Spinal cord (tissue), 10 donors: ENCODE data around the gene KRT76. TPM values are rescaled to one million over a fixed set of nuclear protein-coding genes. Genes with fewer than 3 reads are reported as not detected.

Experiments used
- DNase-seq, 6 donors: peaks; one replicate each; pipeline versions ENCODE4 v3.0.0 to v3.0.0-alpha.2; 2013 to 2015; ENCODE audit warnings: low spot score in 6 of 6, low read depth in 4 of 6
- H3K27ac ChIP-seq: one replicate; pipeline ENCODE4 v1.5.1; 2013; ENCODE audit warnings: low read depth, low read length, control low read depth
- H3K27me3 ChIP-seq: one replicate; pipeline ENCODE4 v1.6.1; 2013; ENCODE audit warnings: low read length; ENCODE audit not compliant: control insufficient read depth, insufficient read depth
- H3K36me3 ChIP-seq: one replicate; pipeline ENCODE4 v1.6.1; 2013; ENCODE audit warnings: low read length; ENCODE audit not compliant: control insufficient read depth, insufficient read depth
- H3K4me1 ChIP-seq: one replicate; pipeline ENCODE4 v1.6.1; 2013; ENCODE audit warnings: low read length; ENCODE audit not compliant: control insufficient read depth, insufficient read depth
- H3K4me3 ChIP-seq: one replicate; pipeline ENCODE4 v1.5.1; 2013; ENCODE audit warnings: low read depth, low read length, control low read depth
- H3K9me3 ChIP-seq: one replicate; pipeline ENCODE4 v1.6.1; 2013; ENCODE audit warnings: low read length; ENCODE audit not compliant: control insufficient read depth, insufficient read depth
- WGBS: methylation state at CpG from one replicate; pipeline ENCODE4 v1.1.5; 2013; ENCODE audit warnings: missing lambda C conversion rate; ENCODE audit not compliant: insufficient coverage; 5-methylcytosine and 5-hydroxymethylcytosine counted together
- polyA plus RNA-seq, 2 donors: library from polyadenylated mRNA; unstranded; fragments of 120-200 nt; gene quantifications; one replicate each; pipeline ENCODE4 v1.2.1, GENCODE V29; 2013; ENCODE audit not compliant: insufficient read length in 2 of 2
- total RNA-seq, 2 donors: library from RNA; depleted of rRNA in 1 of 2; stranded (reverse); fragments of 120-200 nt in 1 of 2; fragments of >200 nt in 1 of 2; gene quantifications; one replicate each; pipeline versions ENCODE4 v1.2.3 to v1.2.4, GENCODE V29; 2013 to 2014
- donor health status: healthy.

KRT76 gene
- total and polyA plus RNA-seq, 4 donors: not detected

GRCh38 chr12:52772188-52772587, 5.0 kb downstream of the KRT76 start:
- no peak overlapping the region for H3K4me3 ChIP-seq
- peaks cover 2% of the 10 kb centered on the region for H3K27me3 ChIP-seq
- no peaks in the 10 kb centered on the region for H3K9me3 ChIP-seq
- no peaks in the 10 kb centered on the region for H3K4me1 ChIP-seq
- H3K36me3 ChIP-seq: no peaks in the 10 kb centered on the region
- DNase-seq: no peak
- H3K27ac ChIP-seq: no peak overlapping the region
- 90% methylated on average over 3 of the region's 4 CpGs for WGBS

GRCh38 chr12:52771505-52771904, 5.6 kb downstream of the KRT76 start:
- Histone ChIP-seq H3K27me3 (no peaks in the 10 kb centered on the region), H3K36me3 (no peaks in the 10 kb centered on the region), H3K27ac (no peak overlapping the region), H3K4me1 (no peaks in the 10 kb centered on the region), H3K4me3 (no peak overlapping the region), H3K9me3 (no peaks in the 10 kb centered on the region)
- WGBS: 73% methylated on average over 4 of the region's 4 CpGs
- no peak for DNase-seq

GRCh38 chr12:52771088-52771487, 6.1 kb downstream of the KRT76 start:
- H3K9me3 ChIP-seq: no peaks in the 10 kb centered on the region
- no peaks in the 10 kb centered on the region for H3K36me3 ChIP-seq
- H3K4me1 ChIP-seq: no peaks in the 10 kb centered on the region
- H3K27ac ChIP-seq: no peak overlapping the region
- 81% methylated on average over 2 of the region's 6 CpGs for WGBS
- no peak for DNase-seq
- no peaks in the 10 kb centered on the region for H3K27me3 ChIP-seq
- H3K4me3 ChIP-seq: no peak overlapping the region

GRCh38 chr12:52769946-52770345, 7.2 kb downstream of the KRT76 start:
- no peak overlapping the region for H3K27ac ChIP-seq
- no peaks in the 10 kb centered on the region for H3K36me3 ChIP-seq
- H3K4me3 ChIP-seq: no peak overlapping the region
- no peaks in the 10 kb centered on the region for H3K9me3 ChIP-seq
- H3K4me1 ChIP-seq: no peaks in the 10 kb centered on the region
- H3K27me3 ChIP-seq: no peaks in the 10 kb centered on the region
- DNase-seq: no peak

- DNase-seq: no peak
- no peak overlapping the region for H3K4me3 ChIP-seq
- H3K27me3 ChIP-seq: no peaks in the 10 kb centered on the region
- no peaks in the 10 kb centered on the region for H3K4me1 ChIP-seq
- H3K36me3 ChIP-seq: no peaks in the 10 kb centered on the region
- no peaks in the 10 kb centered on the region for H3K9me3 ChIP-seq
- H3K27ac ChIP-seq: no peak overlapping the region
- 69% methylated on average over 2 of the region's 3 CpGs for WGBS
Observed at GRCh38 chr12:52769354-52769753, 7.8 kb downstream of the KRT76 start.

- H3K36me3 ChIP-seq: no peaks in the 10 kb centered on the region
- no peaks in the 10 kb centered on the region for H3K9me3 ChIP-seq
- WGBS: 84% methylated on average over 10 of the region's 10 CpGs
Observed at GRCh38 chr12:52768479-52769200, 8.5 kb downstream of the KRT76 start.

GRCh38 chr12:52767427-52767826, 9.7 kb downstream of the KRT76 start:
- Histone ChIP-seq H3K27me3 (no peaks in the 10 kb centered on the region), H3K4me1 (no peaks in the 10 kb centered on the region), H3K27ac (no peak overlapping the region), H3K4me3 (no peak overlapping the region), H3K36me3 (no peaks in the 10 kb centered on the region), H3K9me3 (no peaks in the 10 kb centered on the region)
- no CpG with 5 or more reads among the region's 3 CpGs for WGBS
- no peak for DNase-seq

More at GRCh38 chr12:52768479-52769200, 8.5 kb downstream of the KRT76 start:
- no peaks in the 10 kb centered on the region for H3K4me1 ChIP-seq
- no peak for DNase-seq
- H3K27me3 ChIP-seq: no peaks in the 10 kb centered on the region
- no peak overlapping the region for H3K27ac ChIP-seq
- H3K4me3 ChIP-seq: no peak overlapping the region

- no CpG with 5 or more reads among the region's 1 CpG for WGBS
- Histone ChIP-seq H3K9me3 (no peaks in the 10 kb centered on the region), H3K4me1 (no peaks in the 10 kb centered on the region), H3K4me3 (no peak overlapping the region), H3K36me3 (no peaks in the 10 kb centered on the region), H3K27me3 (no peaks in the 10 kb centered on the region), H3K27ac (no peak overlapping the region)
- no peak for DNase-seq
Observed at GRCh38 chr12:52767020-52767379, 10.1 kb downstream of the KRT76 start.

GRCh38 chr12:52766351-52767019, 10.7 kb downstream of the KRT76 start:
- no peaks in the 10 kb centered on the region for H3K27me3 ChIP-seq
- no peaks in the 10 kb centered on the region for H3K9me3 ChIP-seq
- no peaks in the 10 kb centered on the region for H3K36me3 ChIP-seq
- WGBS: 87% methylated on average over 3 of the region's 5 CpGs
- H3K4me3 ChIP-seq: no peak overlapping the region
- H3K27ac ChIP-seq: no peak overlapping the region
- peak in 1 of 6 donors; percentile 34 for DNase-seq
- no peaks in the 10 kb centered on the region for H3K4me1 ChIP-seq

GRCh38 chr12:52765702-52766101, 11.4 kb downstream of the KRT76 start:
- H3K27ac ChIP-seq: no peak overlapping the region
- DNase-seq: no peak
- 43% methylated on average over 1 of the region's 1 CpG for WGBS
- H3K4me1 ChIP-seq: no peaks in the 10 kb centered on the region
- H3K4me3 ChIP-seq: no peak overlapping the region
- H3K27me3 ChIP-seq: no peaks in the 10 kb centered on the region
- no peaks in the 10 kb centered on the region for H3K9me3 ChIP-seq
- no peaks in the 10 kb centered on the region for H3K36me3 ChIP-seq
